HFF-Myc (cell line): ENCODE data around the gene CA10.

Experiments
- DNase-seq: peaks from one replicate; pipeline ENCODE4 v3.0.0-alpha.2; 2011; ENCODE audit warnings: low read depth; ENCODE audit errors: extremely low read depth
- H3K4me3 ChIP-seq: replicated peaks from 2 replicates; pipeline ENCODE4 v1.5.1; 2011; ENCODE audit warnings: low read depth, mild to moderate bottlenecking, control low read depth, low read length
- CTCF ChIP-seq: IDR thresholded peaks from 2 replicates; pipeline ENCODE4 v1.5.1; 2012; ENCODE audit warnings: mild to moderate bottlenecking, low read depth, low read length, control low read depth; ENCODE audit errors: missing control alignments

CA10 gene

DNA sequence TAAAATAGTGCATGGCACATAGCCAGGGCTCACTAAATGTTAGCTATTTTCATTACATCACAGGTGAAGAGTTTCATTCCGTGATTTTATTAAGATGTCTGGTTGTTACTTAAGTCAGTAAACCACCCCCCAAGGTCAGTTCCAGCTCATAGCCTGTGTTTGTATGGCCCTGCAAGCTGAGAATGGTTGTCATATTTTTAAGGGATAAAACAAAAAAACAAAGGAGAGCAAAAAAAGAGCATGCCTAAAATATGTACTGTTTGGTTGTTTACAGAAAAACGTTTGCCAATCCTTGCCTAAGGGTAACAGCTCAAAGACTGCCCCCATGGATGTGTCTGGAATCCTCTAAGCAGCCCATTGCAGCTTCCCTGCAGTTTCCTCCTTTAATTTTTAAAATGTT is 329.6 kb downstream of the CA10 start:
- H3K4me3 ChIP-seq = no peak overlapping the region
- DNase-seq = no peak
- no peak for TF ChIP-seq CTCF

- TF ChIP-seq CTCF = no peak
These were observed 331.4 kb downstream of the CA10 start for GRCh38 chr17:51827140-51827539.

GRCh38 chr17:51820766-51821165 is 337.7 kb downstream of the CA10 start:
- DNase-seq = no peak
- TF ChIP-seq CTCF = no peak
- no peak overlapping the region for H3K4me3 ChIP-seq

More at GRCh38 chr17:51827140-51827539, 331.4 kb downstream of the CA10 start:
- H3K4me3 ChIP-seq = no peak overlapping the region
- no peak for DNase-seq

- TF ChIP-seq CTCF = no peak
- DNase-seq = no peak
- H3K4me3 ChIP-seq = no peak overlapping the region
These were observed 338.3 kb downstream of the CA10 start for GRCh38 chr17:51820252-51820651.

GRCh38 chr17:51819341-51820219 is 338.9 kb downstream of the CA10 start:
- DNase-seq = no peak
- TF ChIP-seq CTCF = no peak
- H3K4me3 ChIP-seq = no peak overlapping the region

DNA sequence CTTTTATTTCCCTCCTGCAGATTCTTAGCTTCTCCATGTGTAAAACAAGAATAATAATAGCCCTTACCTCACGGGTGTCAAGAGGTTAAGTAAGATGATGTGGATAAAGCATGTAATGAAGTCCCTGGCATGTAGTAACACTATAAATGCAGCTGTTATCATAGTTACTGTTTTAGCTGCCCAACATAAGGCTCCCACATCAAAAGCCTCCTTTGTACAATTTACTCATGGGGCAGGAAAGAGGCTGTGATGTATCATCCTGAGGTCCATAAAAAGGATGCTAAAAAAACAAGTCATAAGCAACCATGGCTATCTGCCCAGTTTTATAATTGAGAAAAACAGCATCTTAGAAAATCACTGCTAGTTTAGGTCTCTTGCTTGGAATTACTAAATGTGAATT is 339.7 kb downstream of the CA10 start:
- H3K4me3 ChIP-seq = no peak overlapping the region
- no peak for TF ChIP-seq CTCF
- no peak for DNase-seq
